OCI-LY7 (cell line): ENCODE results near the gene SMYD3.

Experiments used
- CTCF ChIP-seq: fragments of 200-600 bp; sonication (generic); conservative IDR thresholded peaks from 2 replicates; pipeline ENCODE4 v1.5.1; 2014; ENCODE audit warnings: mild to moderate bottlenecking, antibody characterized with exemption, low read length, moderate library complexity, mixed read lengths
- EZH2phosphoT487 ChIP-seq: fragments of 200-600 bp; sonication (generic); IDR thresholded peaks from 2 replicates; pipeline ENCODE4 v1.6.1; 2018; ENCODE audit warnings: low read depth, borderline replicate concordance, mild to moderate bottlenecking, mixed run types, antibody characterized with exemption, low read length, moderate library complexity, mixed read lengths

- TF ChIP-seq CTCF (no peak), EZH2phosphoT487 (no peak)
Observed at GRCh38 chr1:246269466-246269865, 237.6 kb downstream of the SMYD3 start.
